ENCODE results near the gene ESPN. TPM values are rescaled to one million over a fixed set of nuclear protein-coding genes. Genes with fewer than 3 reads are reported as not detected.

Gene ESPN
- total and polyA plus RNA-seq, 4 donors, result 0.29 to 28.7 (median 0.69) TPM

DNA sequence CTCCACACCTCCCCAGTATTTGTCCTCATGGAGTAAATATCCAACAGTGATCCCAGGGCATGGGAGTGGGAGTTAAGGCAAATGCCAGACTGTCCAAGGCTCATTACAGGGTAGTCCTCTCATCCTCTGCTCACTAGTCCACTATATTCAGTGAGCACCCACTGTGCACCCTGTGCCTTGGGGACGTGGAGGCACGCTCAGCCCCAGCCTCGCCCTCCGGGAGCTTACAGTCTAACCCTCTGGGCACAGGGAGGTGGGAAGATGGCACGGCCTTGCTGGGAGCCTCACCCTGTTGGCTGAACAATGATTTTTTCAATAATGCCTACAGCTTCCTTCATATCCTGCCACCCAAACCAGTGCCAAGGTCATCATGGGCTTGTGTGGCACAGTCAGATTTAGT lies 7.7 kb upstream of the ESPN start:
- no peaks in the 10 kb centered on the region for H3K4me1 ChIP-seq (ENCODE audit: control insufficient read depth in 1 of 2, insufficient read depth in 2 of 2, low read length in 2 of 2)
- H3K4me3 ChIP-seq (ENCODE audit: low read length in 2 of 2), result no peak overlapping the region
- DNase-seq (no peak), ATAC-seq (ENCODE audit: low FRiP score) (no peak)
- no peaks in the 10 kb centered on the region for H3K36me3 ChIP-seq (ENCODE audit: control insufficient read depth in 1 of 2, insufficient read depth in 2 of 2, low read length in 1 of 2)
- intact Hi-C loops (cut with DNase I), result no loop called here
- WGBS, 2 donors, result 92 to 93% methylated on average over 5 of the region's 5 CpGs
- no peaks in the 10 kb centered on the region for H3K9me3 ChIP-seq (ENCODE audit: control insufficient read depth, low read length)
- H3K27ac ChIP-seq (ENCODE audit: low read depth in 1 of 2, low read length in 2 of 2), result no peak overlapping the region
- H3K27me3 ChIP-seq (ENCODE audit: control insufficient read depth in 1 of 2, insufficient read depth in 2 of 2, low read length in 1 of 2), result no peaks in the 10 kb centered on the region

- DNase-seq, result no peak
- Histone ChIP-seq H3K4me3 (ENCODE audit: low read length in 2 of 2) (no peak overlapping the region), H3K4me1 (ENCODE audit: control insufficient read depth in 1 of 2, insufficient read depth in 2 of 2, low read length in 2 of 2) (no peaks in the 10 kb centered on the region), H3K9me3 (ENCODE audit: control insufficient read depth, low read length) (no peaks in the 10 kb centered on the region), H3K27ac (ENCODE audit: low read depth in 1 of 2, low read length in 2 of 2) (no peak overlapping the region), H3K36me3 (ENCODE audit: control insufficient read depth in 1 of 2, insufficient read depth in 2 of 2, low read length in 1 of 2) (no peaks in the 10 kb centered on the region), H3K27me3 (ENCODE audit: control insufficient read depth in 1 of 2, insufficient read depth in 2 of 2, low read length in 1 of 2) (no peaks in the 10 kb centered on the region)
- ATAC-seq (ENCODE audit: low FRiP score), result no peak
- intact Hi-C loops (cut with DNase I), result no loop called here
- 62 to 68% methylated on average over 8 of the region's 8 CpGs for WGBS, 2 donors
Observed at GRCh38 chr1:6417961-6418667, 6.5 kb upstream of the ESPN start.

GRCh38 chr1:6418668-6419396 lies 5.7 kb upstream of the ESPN start:
- H3K4me3 ChIP-seq (ENCODE audit: low read length in 2 of 2), result no peak overlapping the region
- no peaks in the 10 kb centered on the region for H3K4me1 ChIP-seq (ENCODE audit: control insufficient read depth in 1 of 2, insufficient read depth in 2 of 2, low read length in 2 of 2)
- ATAC-seq (ENCODE audit: low FRiP score) (no peak), DNase-seq (no peak)
- 7 to 8% methylated on average over 49 to 69 of the region's 69 CpGs for WGBS, 2 donors
- H3K27ac ChIP-seq (ENCODE audit: low read depth in 1 of 2, low read length in 2 of 2), result no peak overlapping the region
- H3K9me3 ChIP-seq (ENCODE audit: control insufficient read depth, low read length), result no peaks in the 10 kb centered on the region
- H3K27me3 ChIP-seq (ENCODE audit: control insufficient read depth in 1 of 2, insufficient read depth in 2 of 2, low read length in 1 of 2), result no peaks in the 10 kb centered on the region
- intact Hi-C loops (cut with DNase I), result no loop called here
- no peaks in the 10 kb centered on the region for H3K36me3 ChIP-seq (ENCODE audit: control insufficient read depth in 1 of 2, insufficient read depth in 2 of 2, low read length in 1 of 2)

GRCh38 chr1:6419397-6419803 lies 5.2 kb upstream of the ESPN start:
- Histone ChIP-seq H3K36me3 (ENCODE audit: control insufficient read depth in 1 of 2, insufficient read depth in 2 of 2, low read length in 1 of 2) (no peaks in the 10 kb centered on the region), H3K27me3 (ENCODE audit: control insufficient read depth in 1 of 2, insufficient read depth in 2 of 2, low read length in 1 of 2) (no peaks in the 10 kb centered on the region), H3K4me1 (ENCODE audit: control insufficient read depth in 1 of 2, insufficient read depth in 2 of 2, low read length in 2 of 2) (no peaks in the 10 kb centered on the region), H3K4me3 (ENCODE audit: low read length in 2 of 2) (peak overlapping the region in 1 of 2 donors; percentile 32), H3K27ac (ENCODE audit: low read depth in 1 of 2, low read length in 2 of 2) (no peak overlapping the region), H3K9me3 (ENCODE audit: control insufficient read depth, low read length) (no peaks in the 10 kb centered on the region)
- intact Hi-C loops (cut with DNase I), result no loop called here
- ATAC-seq (ENCODE audit: low FRiP score) (no peak), DNase-seq (no peak)
- 2% methylated on average over 39 to 48 of the region's 48 CpGs for WGBS, 2 donors

DNA sequence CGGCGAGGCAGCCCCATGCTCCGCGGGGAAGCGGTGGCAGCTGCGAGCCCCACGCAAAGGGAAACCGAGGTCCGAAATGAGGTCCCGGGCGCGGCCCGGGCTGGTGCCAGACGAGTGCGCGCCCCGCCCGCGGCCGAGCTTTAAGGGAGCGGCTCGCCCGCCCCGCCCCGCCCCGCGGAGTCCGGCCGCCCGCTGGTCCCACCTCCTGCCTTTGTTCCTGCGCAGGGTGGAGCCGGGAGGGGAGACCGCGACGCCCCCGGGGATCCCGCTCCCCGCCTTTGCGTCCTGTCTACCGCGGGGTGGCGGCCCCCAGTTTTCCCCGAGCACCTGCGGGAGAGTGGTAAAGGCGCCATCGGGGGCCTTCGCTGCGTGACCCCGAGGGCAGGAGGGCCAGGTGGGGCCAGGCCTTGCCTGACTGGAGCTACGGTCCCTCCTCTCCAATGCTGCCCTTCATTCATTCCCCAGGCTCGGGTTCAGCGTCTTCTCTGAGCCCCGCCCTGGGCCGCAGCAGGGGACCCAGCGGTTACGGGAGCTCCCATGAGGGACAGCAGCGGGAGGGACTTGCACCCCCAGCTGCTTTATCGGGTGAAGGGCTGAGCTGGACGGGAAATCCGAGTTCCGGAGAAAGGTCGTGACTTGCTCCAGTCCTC lies 4.6 kb upstream of the ESPN start, which contains the start of gene HES2:
Gene HES2, minus strand, starts transcription at position 116 of the 650 bp plus-strand sequence. Its CDS starts 99 bp downstream, at position 17.
- ATAC-seq (ENCODE audit: low FRiP score), result no peak
- Histone ChIP-seq H3K4me3 (ENCODE audit: low read length in 2 of 2) (peak within 1 kb of the TSS in 1 of 2 donors; percentile 32), H3K27ac (ENCODE audit: low read depth in 1 of 2, low read length in 2 of 2) (no peak within 1 kb of the TSS), H3K4me1 (ENCODE audit: control insufficient read depth in 1 of 2, insufficient read depth in 2 of 2, low read length in 2 of 2) (no peaks in the 10 kb centered on the region), H3K9me3 (ENCODE audit: control insufficient read depth, low read length) (no peaks in the 10 kb centered on the region), H3K27me3 (ENCODE audit: control insufficient read depth in 1 of 2, insufficient read depth in 2 of 2, low read length in 1 of 2) (peaks cover 0 to 2% of the 10 kb centered on the region in 2 donors), H3K36me3 (ENCODE audit: control insufficient read depth in 1 of 2, insufficient read depth in 2 of 2, low read length in 1 of 2) (no peaks in the 10 kb centered on the region)
- DNase-seq, result no peak
- intact Hi-C loops (cut with DNase I), result no loop called here
- 0 to 1% methylated on average over 47 to 62 of the region's 62 CpGs for WGBS, 2 donors

GRCh38 chr1:6420454-6421042 lies 4.0 kb upstream of the ESPN start:
- WGBS, 2 donors, result 5 to 8% methylated on average over 44 of the region's 44 CpGs
- intact Hi-C loops (cut with DNase I), result no loop called here
- no peaks in the 10 kb centered on the region for H3K36me3 ChIP-seq (ENCODE audit: control insufficient read depth in 1 of 2, insufficient read depth in 2 of 2, low read length in 1 of 2)
- no peak overlapping the region for H3K4me3 ChIP-seq (ENCODE audit: low read length in 2 of 2)
- H3K27ac ChIP-seq (ENCODE audit: low read depth in 1 of 2, low read length in 2 of 2), result no peak overlapping the region
- no peaks in the 10 kb centered on the region for H3K9me3 ChIP-seq (ENCODE audit: control insufficient read depth, low read length)
- peaks cover 0 to 2% of the 10 kb centered on the region in 2 donors for H3K27me3 ChIP-seq (ENCODE audit: control insufficient read depth in 1 of 2, insufficient read depth in 2 of 2, low read length in 1 of 2)
- ATAC-seq (ENCODE audit: low FRiP score), result no peak
- no peak for DNase-seq
- H3K4me1 ChIP-seq (ENCODE audit: control insufficient read depth in 1 of 2, insufficient read depth in 2 of 2, low read length in 2 of 2), result no peaks in the 10 kb centered on the region

- no peaks in the 10 kb centered on the region for H3K4me1 ChIP-seq (ENCODE audit: control insufficient read depth in 1 of 2, insufficient read depth in 2 of 2, low read length in 2 of 2)
- peaks cover 0 to 2% of the 10 kb centered on the region in 2 donors for H3K27me3 ChIP-seq (ENCODE audit: control insufficient read depth in 1 of 2, insufficient read depth in 2 of 2, low read length in 1 of 2)
- ATAC-seq (ENCODE audit: low FRiP score), result no peak
- no peaks in the 10 kb centered on the region for H3K9me3 ChIP-seq (ENCODE audit: control insufficient read depth, low read length)
- no peaks in the 10 kb centered on the region for H3K36me3 ChIP-seq (ENCODE audit: control insufficient read depth in 1 of 2, insufficient read depth in 2 of 2, low read length in 1 of 2)
- no peak overlapping the region for H3K4me3 ChIP-seq (ENCODE audit: low read length in 2 of 2)
- 72 to 81% methylated on average over 4 of the region's 4 CpGs for WGBS, 2 donors
- no peak overlapping the region for H3K27ac ChIP-seq (ENCODE audit: low read depth in 1 of 2, low read length in 2 of 2)
- DNase-seq, result no peak
- intact Hi-C loops (cut with DNase I), result no loop called here
Observed at GRCh38 chr1:6421266-6421665, 3.3 kb upstream of the ESPN start.

DNA sequence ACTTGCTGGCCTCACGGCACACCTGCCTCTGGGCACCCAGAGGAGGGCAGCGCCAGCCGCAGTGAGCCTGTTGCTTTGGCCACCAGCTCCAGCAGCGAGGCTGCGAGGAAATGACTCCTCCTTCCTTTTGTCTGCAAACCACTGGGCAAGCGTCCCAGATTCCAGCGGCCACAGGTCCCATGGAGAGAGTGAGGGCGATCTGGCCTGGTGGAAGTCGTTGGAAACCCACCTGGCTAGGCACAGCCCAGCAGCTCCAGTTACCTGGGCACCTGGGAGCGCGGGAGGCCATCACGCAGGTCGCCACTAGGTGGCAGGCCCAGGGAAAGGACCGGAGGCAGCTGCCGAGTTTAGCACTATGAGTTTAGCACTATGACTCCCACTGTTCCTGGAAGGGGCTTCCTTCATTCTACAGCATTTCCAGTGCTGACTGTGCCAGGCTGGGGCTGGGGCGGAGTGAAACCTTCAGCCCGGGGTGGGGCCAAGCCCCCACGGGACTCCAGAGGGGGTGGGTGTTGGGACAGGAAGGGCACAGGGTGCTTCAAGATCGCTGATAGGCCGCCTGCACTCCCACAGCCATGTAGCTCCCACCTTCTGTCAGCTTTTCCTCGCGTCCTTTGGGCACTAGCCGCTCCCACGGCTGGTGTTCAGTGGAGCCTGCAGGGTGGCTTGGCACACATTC lies 1.1 kb upstream of the ESPN start:
- ATAC-seq (ENCODE audit: low FRiP score), result no peak

More for the DNA sequence above, 1.1 kb upstream of the ESPN start:
- Histone ChIP-seq H3K4me3 (ENCODE audit: low read length in 2 of 2) (no peak overlapping the region), H3K27ac (ENCODE audit: low read depth in 1 of 2, low read length in 2 of 2) (no peak overlapping the region), H3K27me3 (ENCODE audit: control insufficient read depth in 1 of 2, insufficient read depth in 2 of 2, low read length in 1 of 2) (peaks cover 0 to 2% of the 10 kb centered on the region in 2 donors), H3K9me3 (ENCODE audit: control insufficient read depth, low read length) (no peaks in the 10 kb centered on the region), H3K36me3 (ENCODE audit: control insufficient read depth in 1 of 2, insufficient read depth in 2 of 2, low read length in 1 of 2) (no peaks in the 10 kb centered on the region), H3K4me1 (ENCODE audit: control insufficient read depth in 1 of 2, insufficient read depth in 2 of 2, low read length in 2 of 2) (no peaks in the 10 kb centered on the region)
- 6% methylated on average over 24 of the region's 24 CpGs for WGBS, 2 donors
- DNase-seq, result no peak
- intact Hi-C loops (cut with DNase I), result no loop called here
